Measurements from ENCODE around the gene OR52D1.

DNA sequence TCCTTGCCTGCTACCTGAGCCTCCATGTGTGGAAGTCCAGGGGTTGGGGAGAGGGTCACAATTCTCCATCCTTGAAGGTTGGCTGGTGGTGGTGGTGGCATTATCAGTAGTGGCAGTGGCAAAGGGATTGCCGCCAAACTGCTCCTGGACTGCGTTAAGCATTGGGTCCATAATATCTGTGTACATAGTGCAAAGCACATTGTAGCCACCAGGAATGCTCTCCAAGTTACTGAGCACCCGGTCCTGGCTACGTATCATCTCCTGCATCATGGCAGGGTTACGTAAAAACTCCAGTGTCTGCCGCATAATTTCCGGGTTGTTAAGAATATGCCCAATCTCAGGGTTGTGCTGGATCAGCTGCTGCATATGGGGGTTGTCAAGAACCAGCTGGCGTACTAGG is 20.1 kb downstream of the OR52D1 start:
- TF ChIP-seq EWSR1 (IDR thresholded peaks at IDR 0.05; ENCODE audit: borderline replicate concordance, low read depth, partially characterized antibody) = no peak
- TF ChIP-seq IRF2 (CRISPR knock-in tag; IDR thresholded peaks at IDR 0.05) = no peak
- TF ChIP-seq, protein P1, sequence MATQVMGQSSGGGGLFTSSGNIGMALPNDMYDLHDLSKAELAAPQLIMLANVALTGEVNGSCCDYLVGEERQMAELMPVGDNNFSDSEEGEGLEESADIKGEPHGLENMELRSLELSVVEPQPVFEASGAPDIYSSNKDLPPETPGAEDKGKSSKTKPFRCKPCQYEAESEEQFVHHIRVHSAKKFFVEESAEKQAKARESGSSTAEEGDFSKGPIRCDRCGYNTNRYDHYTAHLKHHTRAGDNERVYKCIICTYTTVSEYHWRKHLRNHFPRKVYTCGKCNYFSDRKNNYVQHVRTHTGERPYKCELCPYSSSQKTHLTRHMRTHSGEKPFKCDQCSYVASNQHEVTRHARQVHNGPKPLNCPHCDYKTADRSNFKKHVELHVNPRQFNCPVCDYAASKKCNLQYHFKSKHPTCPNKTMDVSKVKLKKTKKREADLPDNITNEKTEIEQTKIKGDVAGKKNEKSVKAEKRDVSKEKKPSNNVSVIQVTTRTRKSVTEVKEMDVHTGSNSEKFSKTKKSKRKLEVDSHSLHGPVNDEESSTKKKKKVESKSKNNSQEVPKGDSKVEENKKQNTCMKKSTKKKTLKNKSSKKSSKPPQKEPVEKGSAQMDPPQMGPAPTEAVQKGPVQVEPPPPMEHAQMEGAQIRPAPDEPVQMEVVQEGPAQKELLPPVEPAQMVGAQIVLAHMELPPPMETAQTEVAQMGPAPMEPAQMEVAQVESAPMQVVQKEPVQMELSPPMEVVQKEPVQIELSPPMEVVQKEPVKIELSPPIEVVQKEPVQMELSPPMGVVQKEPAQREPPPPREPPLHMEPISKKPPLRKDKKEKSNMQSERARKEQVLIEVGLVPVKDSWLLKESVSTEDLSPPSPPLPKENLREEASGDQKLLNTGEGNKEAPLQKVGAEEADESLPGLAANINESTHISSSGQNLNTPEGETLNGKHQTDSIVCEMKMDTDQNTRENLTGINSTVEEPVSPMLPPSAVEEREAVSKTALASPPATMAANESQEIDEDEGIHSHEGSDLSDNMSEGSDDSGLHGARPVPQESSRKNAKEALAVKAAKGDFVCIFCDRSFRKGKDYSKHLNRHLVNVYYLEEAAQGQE (IDR thresholded peaks at IDR 0.05; ENCODE audit: borderline replicate concordance) = no peak
- TF ChIP-seq, protein P1 (CRISPR knock-in tag; IDR thresholded peaks at IDR 0.05; ENCODE audit: low read depth) = no peak
- 0 out of 2 replicates have a peak, but pooled peaks have one; percentile 57 for TF ChIP-seq TEAD2 (tag; IDR thresholded peaks at IDR 0.05)
- TF ChIP-seq, protein P2, sequence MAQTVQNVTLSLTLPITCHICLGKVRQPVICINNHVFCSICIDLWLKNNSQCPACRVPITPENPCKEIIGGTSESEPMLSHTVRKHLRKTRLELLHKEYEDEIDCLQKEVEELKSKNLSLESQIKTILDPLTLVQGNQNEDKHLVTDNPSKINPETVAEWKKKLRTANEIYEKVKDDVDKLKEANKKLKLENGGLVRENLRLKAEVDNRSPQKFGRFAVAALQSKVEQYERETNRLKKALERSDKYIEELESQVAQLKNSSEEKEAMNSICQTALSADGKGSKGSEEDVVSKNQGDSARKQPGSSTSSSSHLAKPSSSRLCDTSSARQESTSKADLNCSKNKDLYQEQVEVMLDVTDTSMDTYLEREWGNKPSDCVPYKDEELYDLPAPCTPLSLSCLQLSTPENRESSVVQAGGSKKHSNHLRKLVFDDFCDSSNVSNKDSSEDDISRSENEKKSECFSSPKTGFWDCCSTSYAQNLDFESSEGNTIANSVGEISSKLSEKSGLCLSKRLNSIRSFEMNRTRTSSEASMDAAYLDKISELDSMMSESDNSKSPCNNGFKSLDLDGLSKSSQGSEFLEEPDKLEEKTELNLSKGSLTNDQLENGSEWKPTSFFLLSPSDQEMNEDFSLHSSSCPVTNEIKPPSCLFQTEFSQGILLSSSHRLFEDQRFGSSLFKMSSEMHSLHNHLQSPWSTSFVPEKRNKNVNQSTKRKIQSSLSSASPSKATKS (CRISPR knock-in tag; IDR thresholded peaks at IDR 0.05) = no peak

All from K562 (cell line).